Body of pancreas (tissue), 4 donors: ENCODE measurements around the gene MBD1. TPM values are rescaled to one million over a fixed set of nuclear protein-coding genes. Genes with fewer than 3 reads are reported as not detected.

ENCODE experiments used
- ATAC-seq: fragments of 150-250 bp; one replicate; pipeline ENCODE4 v1.9.1; 2016
- DNase-seq, 4 donors: peaks; one replicate each; pipeline ENCODE4 v3.0.0-alpha.2; 2019
- H3K27ac ChIP-seq, 4 donors: fragments of 200-600 bp; sonication (generic); 1 replicate in 3 of 4; 2 replicates in 1 of 4; pipeline versions ENCODE4 v1.5.1 to v1.6.1; 2016 to 2019; ENCODE audit warnings: mild to moderate bottlenecking in 1 of 4, mixed read lengths in 1 of 4, moderate library complexity in 1 of 4
- H3K27me3 ChIP-seq, 2 donors: fragments of 200-600 bp; sonication (generic); one replicate each; pipeline ENCODE4 v1.6.0; 2016; ENCODE audit warnings: mild to moderate bottlenecking in 1 of 2
- H3K36me3 ChIP-seq, 2 donors: fragments of 200-600 bp; sonication (generic); replicated peaks in 1 of 2; 2 replicates each; pipeline ENCODE4 v1.5.1; 2016; ENCODE audit warnings: low read depth in 2 of 2; ENCODE audit not compliant: insufficient read depth in 1 of 2
- H3K4me1 ChIP-seq: fragments of 200-600 bp; sonication (generic); one replicate; pipeline ENCODE4 v1.6.0; 2016
- H3K4me3 ChIP-seq, 2 donors: fragments of 200-600 bp; sonication (generic); 1 replicate in 1 of 2; 2 replicates in 1 of 2; pipeline ENCODE4 v1.5.1; 2016 to 2019
- H3K9me3 ChIP-seq, 3 donors: fragments of 200-600 bp; sonication (generic); 1 replicate in 2 of 3; 2 replicates in 1 of 3; pipeline ENCODE4 v1.5.1; 2016
- POLR2A ChIP-seq, 3 donors: fragments of 450-650 bp; IDR thresholded peaks; one replicate each; pipeline ENCODE4 v1.6.1; 2016; ENCODE audit warnings: antibody characterized with exemption in 3 of 3, mild to moderate bottlenecking in 2 of 3
- WGBS, 2 donors: methylation state at CpG; one replicate each; pipeline ENCODE4 v1.1.5; 2017; 5-methylcytosine and 5-hydroxymethylcytosine counted together
- intact Hi-C: fragments of 100-400 bp; cut with DNase I; formaldehyde crosslinking; loops from one replicate; pipeline ENCODE4 v1.15.1; 2023
- total RNA-seq, 2 donors: library from RNA; depleted of rRNA; stranded (reverse); fragments of >200 nt; gene quantifications; one replicate each; pipeline ENCODE4 v1.1.0, GENCODE V29; 2016
- TF ChIP-seq, protein P1 (sequence below), 7 experiments: fragments of 450-650 bp in 4 of 7; fragments of 200-600 bp in 3 of 7; sonication (generic) in 3 of 7; IDR thresholded peaks; one replicate each; pipeline ENCODE4 v1.5.1; 2016 to 2019; ENCODE audit warnings: antibody characterized with exemption in 7 of 7

MBD1 gene
- total RNA-seq, 2 donors from 2014 or later: 44.6 to 63.3 TPM

DNA sequence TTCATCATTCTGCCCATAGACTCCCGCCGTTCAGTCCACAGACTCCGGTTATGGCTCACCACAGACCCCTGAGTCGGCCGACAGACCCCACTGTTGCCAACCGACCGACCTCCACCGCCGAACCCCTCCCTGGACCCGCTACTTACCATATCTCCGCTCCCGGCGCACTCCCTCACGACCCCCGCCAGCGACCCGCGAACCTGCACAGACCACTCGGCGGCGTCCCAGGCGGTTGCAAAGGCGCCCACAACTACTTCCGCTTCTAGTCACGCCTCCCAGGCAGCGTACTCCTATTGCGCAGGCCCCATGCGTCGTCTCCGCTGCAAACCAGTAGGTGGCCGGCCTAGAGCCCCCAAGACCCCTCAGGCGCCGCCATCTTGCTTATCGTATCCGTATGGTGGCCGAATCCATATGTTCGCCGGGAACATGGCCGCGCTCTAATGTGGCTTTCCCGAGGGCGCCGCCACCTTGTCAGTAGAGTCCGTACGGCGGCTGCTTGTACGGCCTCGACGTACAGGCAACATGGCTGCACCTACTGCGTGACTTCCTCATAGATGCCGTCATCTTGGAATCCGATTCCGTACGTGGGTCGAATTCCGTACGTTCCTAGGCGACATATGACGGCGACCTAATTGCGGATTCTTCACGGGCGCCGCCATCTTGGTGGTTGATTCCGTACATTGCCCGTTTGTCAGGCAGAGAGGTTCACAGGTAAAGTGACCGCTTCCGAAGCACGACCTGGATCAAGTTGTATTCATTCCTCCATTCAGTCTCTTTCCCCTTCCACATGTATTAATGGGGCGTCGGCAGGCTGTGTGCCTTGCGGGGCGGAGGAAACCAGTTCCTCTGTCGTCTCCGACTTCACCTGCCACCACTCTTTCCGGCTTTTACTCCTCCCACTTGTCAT, 6.4 kb upstream of the MBD1 start, which contains the start of gene CXXC1:
Gene CXXC1 (minus strand): TSS at position 252 of the 907 bp plus-strand sequence. CDS start 103 bp downstream, at position 149.
- peak in 2 of 3 donors; percentile 67 to 70 for TF ChIP-seq POLR2A (IDR thresholded peaks at IDR 0.05)
- TF ChIP-seq, protein P1, sequence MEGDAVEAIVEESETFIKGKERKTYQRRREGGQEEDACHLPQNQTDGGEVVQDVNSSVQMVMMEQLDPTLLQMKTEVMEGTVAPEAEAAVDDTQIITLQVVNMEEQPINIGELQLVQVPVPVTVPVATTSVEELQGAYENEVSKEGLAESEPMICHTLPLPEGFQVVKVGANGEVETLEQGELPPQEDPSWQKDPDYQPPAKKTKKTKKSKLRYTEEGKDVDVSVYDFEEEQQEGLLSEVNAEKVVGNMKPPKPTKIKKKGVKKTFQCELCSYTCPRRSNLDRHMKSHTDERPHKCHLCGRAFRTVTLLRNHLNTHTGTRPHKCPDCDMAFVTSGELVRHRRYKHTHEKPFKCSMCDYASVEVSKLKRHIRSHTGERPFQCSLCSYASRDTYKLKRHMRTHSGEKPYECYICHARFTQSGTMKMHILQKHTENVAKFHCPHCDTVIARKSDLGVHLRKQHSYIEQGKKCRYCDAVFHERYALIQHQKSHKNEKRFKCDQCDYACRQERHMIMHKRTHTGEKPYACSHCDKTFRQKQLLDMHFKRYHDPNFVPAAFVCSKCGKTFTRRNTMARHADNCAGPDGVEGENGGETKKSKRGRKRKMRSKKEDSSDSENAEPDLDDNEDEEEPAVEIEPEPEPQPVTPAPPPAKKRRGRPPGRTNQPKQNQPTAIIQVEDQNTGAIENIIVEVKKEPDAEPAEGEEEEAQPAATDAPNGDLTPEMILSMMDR (IDR thresholded peaks at IDR 0.05): peak in 4 of 7 experiments; percentile 74 to 83 (median 78)
- ATAC-seq (peak; percentile 96), DNase-seq (peak; percentile 94 to 99 (median 98))
- intact Hi-C loops: loop anchor here (10.0 kb wide), 1 partner anchor 67 kb away; no protein-coding TSS in a partner anchor
- Histone ChIP-seq H3K4me3 (peak within 1 kb of the TSS; percentile 82 to 92), H3K36me3 (peaks cover 8 to 14% of the 10 kb centered on the region in 2 donors), H3K4me1 (peaks cover 12% of the 10 kb centered on the region), H3K27me3 (no peaks in the 10 kb centered on the region), H3K9me3 (no peaks in the 10 kb centered on the region), H3K27ac (peak within 1 kb of the TSS; percentile 86 to 96 (median 94))
- WGBS, 2 donors: 0 to 1% methylated on average over 30 to 76 of the region's 76 CpGs

DNA sequence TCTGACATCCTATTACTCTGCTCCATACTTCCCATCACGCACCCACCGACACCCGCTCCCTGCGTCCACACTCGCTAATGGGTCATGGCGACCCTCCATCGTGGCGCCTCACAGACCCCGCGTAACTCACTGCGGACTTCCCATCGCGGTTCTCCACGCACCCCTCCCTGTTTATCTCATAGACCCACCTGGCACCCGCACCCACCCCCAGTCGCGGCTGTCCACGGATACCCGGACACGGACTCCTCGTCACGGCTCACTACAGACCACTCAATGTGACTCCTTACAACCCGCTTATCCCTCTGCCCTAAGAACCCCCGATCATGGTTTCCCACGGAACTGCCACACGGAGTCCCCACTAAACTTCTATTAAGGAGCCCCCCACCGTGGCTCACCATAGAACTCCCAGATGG, 5.7 kb upstream of the MBD1 start:
- peak overlapping the region; percentile 86 to 96 (median 94) for H3K27ac ChIP-seq
- no peaks in the 10 kb centered on the region for H3K27me3 ChIP-seq
- H3K4me3 ChIP-seq: peak overlapping the region; percentile 82 to 92
- DNase-seq (no peak), ATAC-seq (peak; percentile 0)
- H3K9me3 ChIP-seq: no peaks in the 10 kb centered on the region
- 1% methylated on average over 27 of the region's 27 CpGs for WGBS, 2 donors
- TF ChIP-seq POLR2A (IDR thresholded peaks at IDR 0.05): no peak
- TF ChIP-seq, protein P1 (IDR thresholded peaks at IDR 0.05): no peak
- intact Hi-C loops: loop anchor here (10.0 kb wide), 1 partner anchor 68 kb away; no protein-coding TSS in a partner anchor
- peaks cover 9% of the 10 kb centered on the region for H3K4me1 ChIP-seq
- peaks cover 8 to 14% of the 10 kb centered on the region in 2 donors for H3K36me3 ChIP-seq

DNA sequence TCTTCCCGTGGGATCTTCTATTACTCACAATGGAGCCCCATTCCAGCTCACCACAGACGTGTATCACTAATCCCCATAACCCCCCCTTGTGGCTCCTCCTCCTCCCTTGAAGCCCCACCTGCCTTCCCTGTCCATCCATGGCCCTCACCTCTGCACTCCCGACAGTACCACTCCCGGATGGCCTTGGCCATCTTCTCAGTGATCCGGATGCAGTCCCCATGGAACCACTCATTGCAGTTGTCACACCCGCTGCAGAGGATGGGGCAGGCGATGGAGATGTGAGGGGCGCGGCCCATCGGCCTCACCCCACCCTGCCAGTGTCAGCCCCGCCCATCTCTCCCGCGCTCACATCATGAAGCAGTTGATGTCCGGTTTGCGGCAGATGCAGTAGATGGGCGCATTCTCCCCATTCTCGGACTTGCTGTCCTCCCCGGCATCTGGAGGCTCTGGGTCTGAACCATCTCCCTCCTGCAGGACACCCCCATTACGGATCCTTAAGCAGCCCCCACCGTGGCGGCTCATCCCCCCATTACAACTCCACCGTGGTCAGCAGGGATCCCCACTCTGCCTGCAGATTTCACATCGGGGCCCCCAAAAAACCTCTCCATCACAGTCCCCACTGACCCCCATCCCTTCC, 5.2 kb upstream of the MBD1 start:
- Histone ChIP-seq H3K4me1 (peaks cover 13% of the 10 kb centered on the region), H3K4me3 (peak overlapping the region; percentile 82 to 92), H3K27me3 (no peaks in the 10 kb centered on the region), H3K27ac (peak overlapping the region; percentile 86 to 96 (median 94)), H3K9me3 (no peaks in the 10 kb centered on the region), H3K36me3 (peaks cover 8 to 14% of the 10 kb centered on the region in 2 donors)
- WGBS, 2 donors: 18 to 37% methylated on average over 22 of the region's 23 CpGs
- no peak for ATAC-seq
- intact Hi-C loops: loop anchor here (10.0 kb wide), 1 partner anchor 68 kb away; no protein-coding TSS in a partner anchor
- no peak for DNase-seq
- TF ChIP-seq POLR2A (IDR thresholded peaks at IDR 0.05): no peak
- TF ChIP-seq, protein P1 (IDR thresholded peaks at IDR 0.05): no peak

DNA sequence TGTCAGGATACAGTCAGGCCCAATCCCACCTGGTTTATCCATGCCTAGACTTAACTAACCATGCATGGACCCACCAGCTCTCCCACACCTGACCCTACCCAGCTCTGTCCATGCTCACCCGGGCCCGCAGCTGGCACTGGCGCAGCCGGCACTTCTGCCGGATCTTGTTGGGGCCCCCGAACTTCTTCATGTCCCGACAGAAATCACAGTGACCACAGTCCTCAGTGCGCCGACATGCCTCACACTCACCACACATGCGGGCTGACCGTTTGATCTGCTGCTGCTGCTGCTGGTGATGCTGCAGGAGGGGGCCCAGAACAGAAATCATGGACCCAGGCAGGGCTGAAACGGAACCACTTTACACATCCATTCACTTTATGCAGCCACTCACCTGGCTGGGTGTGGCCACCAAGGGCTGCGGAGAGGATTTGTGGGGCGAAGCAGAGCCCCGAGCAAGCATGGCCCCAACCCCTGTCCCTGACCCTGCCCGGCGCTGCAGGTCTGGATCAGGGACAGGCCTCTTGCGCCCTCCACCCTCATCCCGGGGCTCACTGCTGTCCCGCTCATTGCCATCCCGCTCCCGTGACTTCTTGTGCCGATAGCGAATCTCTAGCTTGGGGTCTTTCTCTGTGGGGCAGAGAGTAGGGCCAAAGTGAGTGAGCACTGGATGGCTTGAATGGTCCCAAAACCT, 4.5 kb upstream of the MBD1 start:
- WGBS, 2 donors: 94 to 95% methylated on average over 19 to 24 of the region's 24 CpGs
- Histone ChIP-seq H3K9me3 (no peaks in the 10 kb centered on the region), H3K27me3 (no peaks in the 10 kb centered on the region), H3K27ac (no peak overlapping the region), H3K4me3 (no peak overlapping the region), H3K36me3 (peaks cover 8 to 14% of the 10 kb centered on the region in 2 donors), H3K4me1 (peaks cover 13% of the 10 kb centered on the region)
- no peak for ATAC-seq
- no peak for TF ChIP-seq POLR2A (IDR thresholded peaks at IDR 0.05)
- TF ChIP-seq, protein P1 (IDR thresholded peaks at IDR 0.05): no peak
- intact Hi-C loops: loop anchor here (10.0 kb wide), 1 partner anchor 69 kb away; no protein-coding TSS in a partner anchor
- no peak for DNase-seq
